RWPE2 (cell line): ENCODE measurements around the gene LRRC59.

Experiments
- ATAC-seq: fragments of 200-7000 bp; cut with Tn5 transposase; 3 replicates; pipeline ENCODE4 v1.9.1; 2021; ENCODE audit warnings: low read depth
- DNase-seq: peaks from one replicate; pipeline ENCODE4 v3.0.0-alpha.2; 2020; ENCODE audit warnings: low spot score
- H3K27ac ChIP-seq: fragments of 450-650 bp; 2 replicates; pipeline ENCODE4 v1.5.1; 2017; ENCODE audit warnings: mild to moderate bottlenecking; ENCODE audit not compliant: poor library complexity, severe bottlenecking
- H3K27me3 ChIP-seq: fragments of 250-450 bp; sonication (Bioruptor Pico); 2 replicates; pipeline ENCODE4 v1.5.1; 2021; ENCODE audit warnings: mild to moderate bottlenecking, moderate library complexity; ENCODE audit not compliant: insufficient read depth, poor library complexity, severe bottlenecking
- H3K36me3 ChIP-seq: fragments of 250-450 bp; sonication (Bioruptor Pico); 2 replicates; pipeline ENCODE4 v1.5.1; 2020; ENCODE audit warnings: low read depth, mild to moderate bottlenecking, moderate library complexity
- H3K4me1 ChIP-seq: fragments of 250-450 bp; sonication (Bioruptor Pico); 2 replicates; pipeline ENCODE4 v1.5.1; 2021; ENCODE audit warnings: mild to moderate bottlenecking, moderate library complexity; ENCODE audit not compliant: insufficient read depth, poor library complexity, severe bottlenecking
- H3K4me3 ChIP-seq: fragments of 250-450 bp; sonication (Bioruptor Pico); 2 replicates; pipeline ENCODE4 v1.5.1; 2021; ENCODE audit warnings: mild to moderate bottlenecking, moderate library complexity; ENCODE audit not compliant: severe bottlenecking
- H3K9me3 ChIP-seq: fragments of 250-450 bp; sonication (Bioruptor Pico); 2 replicates; pipeline ENCODE4 v1.5.1; 2021; ENCODE audit warnings: mild to moderate bottlenecking, moderate library complexity; ENCODE audit not compliant: severe bottlenecking
- CTCF ChIP-seq: fragments of 450-650 bp; IDR thresholded peaks from one replicate; pipeline ENCODE4 v1.5.1; 2017; ENCODE audit warnings: mild to moderate bottlenecking, moderate library complexity; ENCODE audit not compliant: poor library complexity, severe bottlenecking

The LRRC59 gene

GRCh38 chr17:50386510-50386909 is 10.8 kb downstream of the LRRC59 start:
- H3K4me3 ChIP-seq = no peak overlapping the region

GRCh38 chr17:50382931-50383330 is 14.4 kb downstream of the LRRC59 start:
- no peak for DNase-seq
- H3K4me1 ChIP-seq = no peaks in the 10 kb centered on the region
- no peak for ATAC-seq
- TF ChIP-seq CTCF = no peak
- no peaks in the 10 kb centered on the region for H3K27me3 ChIP-seq
- H3K9me3 ChIP-seq = no peaks in the 10 kb centered on the region
- no peak overlapping the region for H3K4me3 ChIP-seq
- no peak overlapping the region for H3K27ac ChIP-seq
- peaks cover 99% of the 10 kb centered on the region for H3K36me3 ChIP-seq

More at GRCh38 chr17:50386510-50386909, 10.8 kb downstream of the LRRC59 start:
- no peak for TF ChIP-seq CTCF
- Histone ChIP-seq H3K36me3 (peaks cover 99% of the 10 kb centered on the region), H3K27me3 (no peaks in the 10 kb centered on the region), H3K9me3 (no peaks in the 10 kb centered on the region), H3K27ac (no peak overlapping the region), H3K4me1 (peaks cover 5% of the 10 kb centered on the region)
- ATAC-seq (no peak), DNase-seq (no peak)

GRCh38 chr17:50381920-50382319 is 15.4 kb downstream of the LRRC59 start:
- no peaks in the 10 kb centered on the region for H3K27me3 ChIP-seq
- H3K27ac ChIP-seq = no peak overlapping the region
- peaks cover 95% of the 10 kb centered on the region for H3K36me3 ChIP-seq
- H3K4me1 ChIP-seq = no peaks in the 10 kb centered on the region
- H3K9me3 ChIP-seq = no peaks in the 10 kb centered on the region
- no peak for DNase-seq
- H3K4me3 ChIP-seq = no peak overlapping the region
- ATAC-seq = no peak
- no peak for TF ChIP-seq CTCF

GRCh38 chr17:50381260-50381815 is 16.0 kb downstream of the LRRC59 start:
- Histone ChIP-seq H3K4me3 (no peak overlapping the region), H3K9me3 (no peaks in the 10 kb centered on the region), H3K36me3 (peaks cover 92% of the 10 kb centered on the region), H3K4me1 (no peaks in the 10 kb centered on the region), H3K27ac (no peak overlapping the region), H3K27me3 (no peaks in the 10 kb centered on the region)
- no peak for TF ChIP-seq CTCF
- ATAC-seq = peak; percentile 6; the same call in 1 of the 3 replicates
- DNase-seq = no peak

- Histone ChIP-seq H3K36me3 (peaks cover 90% of the 10 kb centered on the region), H3K4me1 (no peaks in the 10 kb centered on the region), H3K9me3 (no peaks in the 10 kb centered on the region), H3K27ac (no peak overlapping the region), H3K27me3 (no peaks in the 10 kb centered on the region), H3K4me3 (no peak overlapping the region)
- TF ChIP-seq CTCF = peak; percentile 30
- DNase-seq = no peak
- ATAC-seq = peak; percentile 25
These were observed 16.7 kb downstream of the LRRC59 start for GRCh38 chr17:50380369-50381259.
